GM12878 (cell line): ENCODE results near the gene NTRK3. TPM values are rescaled to one million over a fixed set of nuclear protein-coding genes. Genes with fewer than 3 reads are reported as not detected.

Source experiments
- ATAC-seq: fragments of 200-7000 bp; cut with Tn5 transposase; 3 replicates; pipeline ENCODE4 v1.9.1; 2020; ENCODE audit warnings: mild to moderate bottlenecking, moderate library complexity
- BruUV-seq: library from RNA; stranded (reverse); fragments of 400-500 nt; replicated peaks from 2 replicates; lab custom pipeline; 2021; lab: Mats Ljungman, UMichigan
- CTCF ChIA-PET: fragments of 300-600 bp; sonication (Branson Sonifier 250); formaldehyde crosslinking; extraction: SDS; loops from one replicate; lab custom pipeline; 2021; ENCODE audit warnings: inconsistent platforms; lab: Yijun Ruan, JAX
- POLR2A ChIA-PET: fragments of 350-600 bp; formaldehyde crosslinking; extraction: SDS; loops from one replicate; lab custom pipeline; 2021; ENCODE audit warnings: inconsistent platforms; lab: Charles Lee
- RAD21 ChIA-PET: fragments of 300-600 bp; sonication (Branson Sonifier 250); formaldehyde crosslinking; loops from one replicate; lab custom pipeline; 2023; ENCODE audit warnings: antibody characterized with exemption; ENCODE audit not compliant: unreplicated experiment; lab: Charles Lee
- SMC1A ChIA-PET: fragments of 300-600 bp; sonication (Branson Sonifier 250); formaldehyde crosslinking; loops from one replicate; lab custom pipeline; 2023; ENCODE audit not compliant: unreplicated experiment, uncharacterized antibody; lab: Charles Lee
- DNase-seq: peaks from one replicate; pipeline ENCODE4 v3.0.0-alpha.2; 2011; ENCODE audit warnings: low read depth, low spot score
- FAIRE-seq: peaks from 3 replicates; lab custom pipeline; 2011; peaks lifted over from hg19 to GRCh38; lab: Jason Lieb, UNC
- H2AFZ ChIP-seq: 2 replicates; pipeline ENCODE4 v1.6.0; 2011; ENCODE audit warnings: low read depth, low read length, control low read depth; ENCODE audit not compliant: control insufficient read depth
- H3K27ac ChIP-seq: 2 replicates; pipeline ENCODE4 v1.5.1; 2011; ENCODE audit warnings: control low read depth; ENCODE audit not compliant: control insufficient read depth, insufficient read depth
- H3K27me3 ChIP-seq, 2 experiments: replicated peaks in 1 of 2; 2 replicates each; pipeline versions ENCODE4 v1.6.0 to v1.6.1; 2011; ENCODE audit warnings: low read length in 1 of 2; ENCODE audit not compliant: control insufficient read depth in 2 of 2, insufficient read depth in 2 of 2
- H3K36me3 ChIP-seq, 2 experiments: 2 replicates each; pipeline ENCODE4 v1.5.1; 2011; ENCODE audit warnings: low read length in 1 of 2; ENCODE audit not compliant: control insufficient read depth in 2 of 2, insufficient read depth in 2 of 2
- H3K4me1 ChIP-seq: 2 replicates; pipeline ENCODE4 v1.6.1; 2011; ENCODE audit warnings: mild to moderate bottlenecking, low read length, moderate library complexity, mixed read lengths; ENCODE audit not compliant: control insufficient read depth, insufficient read depth
- H3K4me2 ChIP-seq: 2 replicates; pipeline ENCODE4 v1.6.0; 2011; ENCODE audit warnings: control low read depth; ENCODE audit not compliant: control insufficient read depth, insufficient read depth
- H3K4me3 ChIP-seq: fragments of 200-600 bp; sonication (generic); 2 replicates; pipeline ENCODE4 v1.5.1; 2016
- H3K79me2 ChIP-seq: 2 replicates; pipeline ENCODE4 v1.6.0; 2011; ENCODE audit warnings: low read length; ENCODE audit not compliant: control insufficient read depth, insufficient read depth
- H3K9ac ChIP-seq: 2 replicates; pipeline ENCODE4 v1.8.0; 2011; ENCODE audit warnings: low read length, control low read depth, mixed read lengths; ENCODE audit not compliant: control insufficient read depth, insufficient read depth
- H3K9me3 ChIP-seq: replicated peaks from 3 replicates; pipeline ENCODE4 v1.5.1; 2011; ENCODE audit warnings: mild to moderate bottlenecking, low read length; ENCODE audit not compliant: control insufficient read depth, insufficient read depth
- H4K20me1 ChIP-seq: 2 replicates; pipeline ENCODE4 v1.6.0; 2011; ENCODE audit not compliant: control insufficient read depth, insufficient read depth
- CEBPB ChIP-seq, 2 experiments: fragments of 150-350 bp in 1 of 2; IDR thresholded peaks; 2 replicates each; pipeline ENCODE4 v1.6.1; 2012 to 2014; ENCODE audit warnings: low read depth in 2 of 2, low read length in 2 of 2, borderline replicate concordance in 1 of 2, inconsistent platforms in 1 of 2
- GABPA ChIP-seq: IDR thresholded peaks from 2 replicates; pipeline ENCODE4 v1.6.1; 2014; ENCODE audit warnings: antibody characterized with exemption, low read depth, mild to moderate bottlenecking, inconsistent platforms
- HDAC2 ChIP-seq: fragments of 200-600 bp; sonication (generic); IDR thresholded peaks from 2 replicates; pipeline ENCODE4 v1.6.1; 2017
- IKZF1 ChIP-seq: fragments of 450-650 bp; conservative IDR thresholded peaks from 2 replicates; pipeline ENCODE4 v1.6.1; 2017; ENCODE audit warnings: antibody characterized with exemption, mild to moderate bottlenecking
- PML ChIP-seq: IDR thresholded peaks from 2 replicates; pipeline ENCODE4 v1.6.1; 2012; ENCODE audit warnings: low read length, inconsistent platforms
- POLR2A ChIP-seq: IDR thresholded peaks from 2 replicates; pipeline ENCODE4 v1.6.1; 2011; ENCODE audit warnings: low read depth, mild to moderate bottlenecking, low read length
- POLR2AphosphoS2 ChIP-seq: IDR thresholded peaks from 2 replicates; pipeline ENCODE4 v1.6.1; 2011; ENCODE audit warnings: low read depth, mild to moderate bottlenecking, low read length, improper control_type of control experiment, moderate library complexity
- RBBP5 ChIP-seq: fragments of 200-600 bp; sonication (generic); conservative IDR thresholded peaks from 2 replicates; pipeline ENCODE4 v1.6.1; 2016
- RELA ChIP-seq: fragments of 450-650 bp; IDR thresholded peaks from 2 replicates; pipeline ENCODE4 v1.8.0; 2014; ENCODE audit warnings: borderline replicate concordance; ENCODE audit not compliant: partially characterized antibody
- SPI1 ChIP-seq: IDR thresholded peaks from 2 replicates; pipeline ENCODE4 v1.6.1; 2011; ENCODE audit warnings: low read depth, mild to moderate bottlenecking, low read length, moderate library complexity, borderline replicate concordance; ENCODE audit not compliant: insufficient read depth
- TCF7 ChIP-seq: IDR thresholded peaks from 2 replicates; pipeline ENCODE4 v1.6.1; 2014; ENCODE audit warnings: antibody characterized with exemption, borderline replicate concordance
- ZNF207 ChIP-seq: fragments of 450-650 bp; IDR thresholded peaks from 2 replicates; pipeline ENCODE4 v1.6.1; 2014; ENCODE audit warnings: antibody characterized with exemption, mild to moderate bottlenecking, borderline replicate concordance
- ZNF274 ChIP-seq: IDR thresholded peaks from one replicate; pipeline ENCODE4 v1.8.0; 2011; ENCODE audit not compliant: insufficient read length, insufficient read depth
- ZZZ3 ChIP-seq: IDR thresholded peaks from 2 replicates; pipeline ENCODE4 v1.6.1; 2011; ENCODE audit warnings: low read depth; ENCODE audit not compliant: control insufficient read depth, insufficient read length
- WGBS: methylation state at CpG from one replicate; pipeline ENCODE4 v1.1.6; 2016; ENCODE audit warnings: low lambda C conversion rate; ENCODE audit not compliant: insufficient replicate concordance, insufficient coverage; ENCODE audit errors: missing lambda C conversion rate; 5-methylcytosine and 5-hydroxymethylcytosine counted together
- in situ Hi-C: fragments of 300-500 bp; cut with MboI; formaldehyde crosslinking; loops from 9 replicates; pipeline ENCODE4 v1.14.3; 2018; ENCODE audit warnings: mixed read lengths
- intact Hi-C: fragments of 100-400 bp; cut with micrococcal nuclease; formaldehyde crosslinking; loops from one replicate; pipeline ENCODE4 v1.14.2; 2022; ENCODE audit not compliant: unreplicated experiment
- polyA plus RNA-seq, 11 experiments: library from polyadenylated mRNA; depleted of rRNA in 4 of 11; unstranded in 6 of 11; stranded (reverse) in 5 of 11; fragments of >200 nt; fragmentation: Nextera tagmentation in 4 of 11; fragmentation: Illumina TruSeq in 1 of 11; extraction: Ambion mirVana in 4 of 11; extraction: Trizol in 1 of 11; gene quantifications; 1 replicate in 1 of 11; 2 replicates in 10 of 11; pipeline versions ENCODE4 v1.2.1 to v1.2.3, GENCODE V29; 2011 to 2016; ENCODE audit warnings: inconsistent platforms in 2 of 11, missing spikeins in 2 of 11, low read depth in 1 of 11
- total RNA-seq, 4 experiments: library from RNA; depleted of rRNA in 3 of 4; stranded (reverse); fragments of >200 nt in 3 of 4; fragmentation: Illumina TruSeq in 1 of 4; extraction: Trizol in 1 of 4; gene quantifications; 2 replicates each; pipeline versions ENCODE4 v1.2.1 to v1.2.3, GENCODE V29; 2013 to 2021
- TF ChIP-seq, protein P1 (sequence below): fragments of 450-650 bp; IDR thresholded peaks from 2 replicates; pipeline ENCODE4 v1.6.1; 2017; ENCODE audit warnings: mild to moderate bottlenecking, low read depth, inconsistent platforms; ENCODE audit not compliant: poor library complexity, severe bottlenecking
- TF ChIP-seq, protein P2 (sequence below): fragments of 450-650 bp; formaldehyde crosslinking; IDR thresholded peaks from 2 replicates; pipeline ENCODE4 v1.5.0; 2022; ENCODE audit warnings: mild to moderate bottlenecking, missing genetic modification characterization

NTRK3 gene
- total and polyA plus RNA-seq, 10 of the 15 experiments (the other 5 are each of a cell fraction or from before 2014, with no cell fraction given) = not detected

DNA sequence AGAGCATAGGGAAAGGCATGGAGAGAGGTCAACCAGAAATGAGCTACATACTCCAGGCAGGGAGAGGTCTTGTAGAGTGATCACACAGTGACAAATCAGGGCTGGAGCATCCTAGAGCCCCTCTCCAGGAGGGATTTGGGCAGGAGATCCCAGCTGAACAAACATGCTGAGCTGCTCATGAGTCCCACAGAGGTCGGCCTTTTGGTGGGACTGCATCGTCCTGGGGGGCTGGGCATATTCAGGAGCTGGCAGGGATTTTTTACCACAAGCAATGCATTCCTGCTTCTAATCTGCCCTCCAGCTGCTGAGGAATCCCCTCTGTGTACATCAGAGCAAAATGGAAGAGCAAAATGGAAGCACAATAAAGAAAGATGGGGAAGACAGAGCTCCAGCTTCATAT is 94.9 kb downstream of the NTRK3 start:
- intact Hi-C loops (no loop called here), in situ Hi-C loops (no loop called here)
- FAIRE-seq (no peak), DNase-seq (no peak), ATAC-seq (no peak)
- Histone ChIP-seq H3K27ac (no peak overlapping the region), H3K4me2 (no peak overlapping the region), H4K20me1 (no peaks in the 10 kb centered on the region), H3K9me3 (no peaks in the 10 kb centered on the region), H3K4me3 (no peak overlapping the region), H3K4me1 (no peaks in the 10 kb centered on the region), H3K36me3 (no peaks in the 10 kb centered on the region), H3K79me2 (no peaks in the 10 kb centered on the region), H2AFZ (no peak overlapping the region), H3K9ac (no peak overlapping the region), H3K27me3 (peaks cover 0 to 2% of the 10 kb centered on the region in 2 experiments; a peak in 1 of 4 replicates)
- ChIA-PET CTCF (interaction anchor here (1.2 kb wide), 1 partner anchor 10 kb away, joined by 3 read pairs; no protein-coding TSS in a partner anchor), SMC1A (no interaction called here), RAD21 (interaction anchor here (0.6 kb wide), 1 partner anchor 664 kb away, joined by 3 read pairs; no protein-coding TSS in a partner anchor), POLR2A (no interaction called here)
- no TSS peak for BruUV-seq
- WGBS = 3% methylated on average over 2 of the region's 2 CpGs
- no peak for TF ChIP-seq ZNF207
- TF ChIP-seq PML = no peak
- TF ChIP-seq RBBP5 = no peak
- TF ChIP-seq, protein P1, sequence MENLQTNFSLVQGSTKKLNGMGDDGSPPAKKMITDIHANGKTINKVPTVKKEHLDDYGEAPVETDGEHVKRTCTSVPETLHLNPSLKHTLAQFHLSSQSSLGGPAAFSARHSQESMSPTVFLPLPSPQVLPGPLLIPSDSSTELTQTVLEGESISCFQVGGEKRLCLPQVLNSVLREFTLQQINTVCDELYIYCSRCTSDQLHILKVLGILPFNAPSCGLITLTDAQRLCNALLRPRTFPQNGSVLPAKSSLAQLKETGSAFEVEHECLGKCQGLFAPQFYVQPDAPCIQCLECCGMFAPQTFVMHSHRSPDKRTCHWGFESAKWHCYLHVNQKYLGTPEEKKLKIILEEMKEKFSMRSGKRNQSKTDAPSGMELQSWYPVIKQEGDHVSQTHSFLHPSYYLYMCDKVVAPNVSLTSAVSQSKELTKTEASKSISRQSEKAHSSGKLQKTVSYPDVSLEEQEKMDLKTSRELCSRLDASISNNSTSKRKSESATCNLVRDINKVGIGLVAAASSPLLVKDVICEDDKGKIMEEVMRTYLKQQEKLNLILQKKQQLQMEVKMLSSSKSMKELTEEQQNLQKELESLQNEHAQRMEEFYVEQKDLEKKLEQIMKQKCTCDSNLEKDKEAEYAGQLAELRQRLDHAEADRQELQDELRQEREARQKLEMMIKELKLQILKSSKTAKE = no peak
- no peak for TF ChIP-seq ZNF274
- TF ChIP-seq RELA = no peak
- TF ChIP-seq POLR2A = no peak
- TF ChIP-seq CEBPB (IDR thresholded peaks at IDR 0.05; ENCODE audit: borderline replicate concordance in 1 of 2, low read depth in 2 of 2, low read length in 2 of 2) = no peak
- no peak for TF ChIP-seq SPI1
- TF ChIP-seq, protein P2, sequence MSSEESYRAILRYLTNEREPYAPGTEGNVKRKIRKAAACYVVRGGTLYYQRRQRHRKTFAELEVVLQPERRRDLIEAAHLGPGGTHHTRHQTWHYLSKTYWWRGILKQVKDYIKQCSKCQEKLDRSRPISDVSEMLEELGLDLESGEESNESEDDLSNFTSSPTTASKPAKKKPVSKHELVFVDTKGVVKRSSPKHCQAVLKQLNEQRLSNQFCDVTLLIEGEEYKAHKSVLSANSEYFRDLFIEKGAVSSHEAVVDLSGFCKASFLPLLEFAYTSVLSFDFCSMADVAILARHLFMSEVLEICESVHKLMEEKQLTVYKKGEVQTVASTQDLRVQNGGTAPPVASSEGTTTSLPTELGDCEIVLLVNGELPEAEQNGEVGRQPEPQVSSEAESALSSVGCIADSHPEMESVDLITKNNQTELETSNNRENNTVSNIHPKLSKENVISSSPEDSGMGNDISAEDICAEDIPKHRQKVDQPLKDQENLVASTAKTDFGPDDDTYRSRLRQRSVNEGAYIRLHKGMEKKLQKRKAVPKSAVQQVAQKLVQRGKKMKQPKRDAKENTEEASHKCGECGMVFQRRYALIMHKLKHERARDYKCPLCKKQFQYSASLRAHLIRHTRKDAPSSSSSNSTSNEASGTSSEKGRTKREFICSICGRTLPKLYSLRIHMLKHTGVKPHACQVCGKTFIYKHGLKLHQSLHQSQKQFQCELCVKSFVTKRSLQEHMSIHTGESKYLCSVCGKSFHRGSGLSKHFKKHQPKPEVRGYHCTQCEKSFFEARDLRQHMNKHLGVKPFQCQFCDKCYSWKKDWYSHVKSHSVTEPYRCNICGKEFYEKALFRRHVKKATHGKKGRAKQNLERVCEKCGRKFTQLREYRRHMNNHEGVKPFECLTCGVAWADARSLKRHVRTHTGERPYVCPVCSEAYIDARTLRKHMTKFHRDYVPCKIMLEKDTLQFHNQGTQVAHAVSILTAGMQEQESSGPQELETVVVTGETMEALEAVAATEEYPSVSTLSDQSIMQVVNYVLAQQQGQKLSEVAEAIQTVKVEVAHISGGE (CRISPR knock-in tag) = no peak
- no peak for TF ChIP-seq POLR2AphosphoS2
- TF ChIP-seq HDAC2 = no peak
- TF ChIP-seq GABPA = no peak
- no peak for TF ChIP-seq TCF7
- no peak for TF ChIP-seq IKZF1
- TF ChIP-seq ZZZ3 = no peak
